ENCODE results near the gene EFS.

DNA sequence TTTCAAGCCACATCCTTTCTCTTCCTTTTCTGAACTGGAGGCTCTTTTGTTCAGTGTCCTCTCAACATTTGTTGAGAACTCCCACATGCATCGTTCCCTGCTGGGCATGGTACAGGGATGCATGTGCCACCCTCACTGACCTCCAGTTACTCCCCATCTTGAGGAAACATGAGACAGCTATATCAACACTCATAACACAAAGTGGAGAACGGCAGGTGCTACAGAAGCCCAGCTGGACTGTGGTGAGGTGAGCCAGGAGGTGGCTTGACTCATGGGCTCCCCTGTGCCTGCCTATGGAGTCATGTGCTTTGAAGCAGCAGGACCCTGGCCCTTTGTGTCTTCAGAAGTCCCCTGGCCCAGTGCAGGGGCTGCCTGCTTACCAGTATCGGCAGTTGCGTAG, 33.4 kb upstream of the EFS start:
- no peak for TF ChIP-seq CTCF (IDR thresholded peaks at IDR 0.05)
- TF ChIP-seq POLR2A (IDR thresholded peaks at IDR 0.05), result no peak

Data from testis (tissue), 2 donors.